Measurements from ENCODE around the gene DIP2C.

The DIP2C gene

DNA sequence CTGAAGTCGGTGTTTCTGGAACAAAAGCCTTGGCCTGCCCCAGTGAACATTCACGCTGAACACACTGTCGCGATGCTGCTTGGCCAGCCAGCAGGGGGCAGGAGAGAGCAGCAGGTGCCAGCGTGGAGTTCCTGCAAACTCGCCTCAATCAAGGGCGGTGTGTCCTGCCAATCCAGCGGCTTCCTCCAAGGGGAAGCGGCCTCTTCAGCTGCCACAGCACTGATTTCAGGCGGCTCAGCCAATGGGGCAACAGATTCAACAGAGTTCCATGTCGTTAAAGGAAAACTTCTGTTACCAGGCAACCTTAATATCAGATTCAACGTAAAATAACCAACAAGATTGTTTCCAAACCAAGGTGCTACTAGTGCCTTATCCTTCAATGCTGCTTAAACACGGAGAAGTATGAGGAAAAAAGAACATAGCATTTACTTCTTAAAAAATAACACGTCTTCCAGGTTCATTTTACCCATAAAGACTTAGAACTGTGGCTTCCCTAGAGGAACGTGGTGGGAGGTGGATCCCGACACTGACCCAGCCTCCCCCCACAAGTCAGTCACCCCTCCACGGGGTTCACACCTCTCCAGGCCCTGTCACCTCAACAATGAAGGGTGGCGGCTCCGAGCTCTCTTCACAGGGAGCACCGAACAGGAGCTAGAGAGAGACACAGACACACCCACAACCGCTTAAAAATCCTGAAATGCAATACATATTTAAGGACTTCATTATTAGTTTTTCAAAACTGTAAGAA, 178.2 kb downstream of the DIP2C start:
- DNase-seq, result peak; percentile 86 to 89

DNA sequence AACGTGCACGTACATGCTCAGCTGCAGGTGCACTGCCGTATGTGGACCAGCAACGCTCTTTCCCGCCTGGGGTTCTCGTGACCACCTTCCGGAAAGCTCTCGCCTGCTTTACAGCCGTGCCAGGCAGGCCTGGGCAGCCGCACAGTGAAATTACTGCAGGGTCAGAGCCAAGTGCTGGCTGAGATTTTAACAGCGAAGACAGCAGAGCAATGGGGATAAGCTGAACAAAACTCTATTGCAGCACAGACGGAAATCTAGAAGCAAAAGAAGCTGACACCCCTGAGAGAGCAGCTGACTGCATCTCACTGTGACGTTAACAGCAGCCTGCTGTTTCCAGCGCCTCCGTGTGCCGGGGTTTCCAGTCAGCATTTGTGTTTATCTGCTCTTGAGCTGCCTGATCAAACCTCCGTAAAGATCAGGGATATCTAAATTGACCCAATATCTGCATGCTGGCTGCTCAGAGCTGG, 179.0 kb downstream of the DIP2C start:
- DNase-seq, result no peak

GRCh38 chr10:509361-510102, 179.9 kb downstream of the DIP2C start:
- no peak for DNase-seq

DNA sequence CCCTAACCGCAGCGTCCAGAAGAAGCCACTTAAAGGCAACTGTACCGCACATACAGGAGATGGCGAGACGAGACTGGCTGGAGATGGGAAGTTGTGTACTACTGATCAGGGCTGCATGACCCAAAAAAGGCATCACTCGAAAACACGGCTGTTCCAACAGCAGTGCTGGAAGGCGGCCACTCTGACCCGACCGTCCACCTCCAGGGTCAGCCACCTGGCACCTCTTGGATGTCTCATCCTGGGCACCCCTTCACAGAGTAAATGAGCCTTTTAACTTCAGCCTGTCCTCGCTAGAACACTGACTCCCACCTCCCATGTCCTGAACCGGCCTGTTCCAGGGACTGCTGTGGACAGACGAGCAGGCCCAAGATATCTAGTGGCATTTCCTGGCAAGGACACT, 180.7 kb downstream of the DIP2C start:
- DNase-seq, result no peak

GRCh38 chr10:507908-508444, 181.5 kb downstream of the DIP2C start:
- DNase-seq, result no peak

- no peak for DNase-seq
Observed at GRCh38 chr10:507355-507699, 182.1 kb downstream of the DIP2C start.

- DNase-seq, result no peak
Observed at GRCh38 chr10:506451-507354, 182.8 kb downstream of the DIP2C start.

DNA sequence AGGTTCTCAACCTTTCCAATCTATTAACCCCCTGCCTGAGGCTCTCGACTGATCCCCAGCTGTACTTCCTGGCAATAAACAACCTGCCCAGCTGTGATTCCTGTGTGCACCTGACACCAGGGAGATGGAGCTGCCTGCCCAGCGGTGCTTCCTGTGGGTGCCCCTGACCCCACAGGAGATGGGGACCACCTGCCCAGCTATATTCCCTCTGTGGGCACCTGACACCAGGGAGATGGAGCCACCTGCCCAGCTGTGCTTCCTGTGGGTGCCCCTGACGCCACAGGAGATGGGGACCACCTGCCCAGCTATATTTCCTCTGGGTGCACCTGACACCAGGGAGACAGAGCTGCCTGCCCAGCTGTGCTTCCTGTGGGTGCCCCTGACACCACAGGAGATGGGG, 184.0 kb downstream of the DIP2C start:
- DNase-seq, result no peak

GRCh38 chr10:504806-505205, 184.7 kb downstream of the DIP2C start:
- DNase-seq, result no peak

GRCh38 chr10:504121-504611, 185.3 kb downstream of the DIP2C start:
- DNase-seq, result no peak

- DNase-seq, result no peak
Observed at GRCh38 chr10:501596-501995, 187.9 kb downstream of the DIP2C start.

DNA sequence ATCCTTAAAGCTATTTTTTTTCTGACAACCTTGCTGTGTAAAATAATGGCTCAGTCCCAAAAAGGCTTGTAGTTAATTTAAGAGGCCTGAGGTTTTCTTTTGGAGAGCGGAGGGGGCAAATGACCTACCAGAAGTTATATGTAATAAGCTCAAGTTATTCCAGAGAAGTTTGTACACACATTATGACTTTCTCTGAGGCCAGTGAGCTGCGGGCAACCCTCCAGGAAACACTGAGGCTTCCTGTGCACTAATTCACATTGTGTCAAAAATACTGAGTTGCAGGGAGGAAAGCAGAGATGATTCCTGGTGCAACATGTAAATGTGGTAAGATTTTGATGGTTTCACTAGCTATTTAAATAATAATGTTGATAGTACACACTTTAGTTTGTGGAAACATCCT, 188.6 kb downstream of the DIP2C start:
- no peak for DNase-seq

DNA sequence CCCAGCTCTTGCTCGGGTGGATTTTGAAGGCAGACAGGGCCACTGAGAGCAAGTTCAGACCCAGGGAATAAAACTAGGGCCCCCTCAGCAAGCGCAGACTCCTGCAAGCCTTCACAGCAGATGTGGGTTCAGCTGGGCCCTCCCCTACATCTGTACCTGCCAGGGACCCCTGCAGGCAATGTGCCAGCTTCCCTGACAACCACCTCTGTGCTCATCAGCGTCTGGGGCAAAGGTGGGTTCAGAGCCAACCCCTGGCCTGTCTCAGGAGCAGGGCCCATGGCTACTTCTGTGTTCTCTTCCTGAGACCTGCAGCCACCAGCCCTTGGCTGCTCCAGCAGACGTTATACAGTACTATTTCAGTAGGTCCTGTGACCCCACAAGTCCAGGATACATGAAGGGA, 189.5 kb downstream of the DIP2C start:
- DNase-seq, result no peak

- DNase-seq, result no peak
Observed at GRCh38 chr10:498760-499435, 190.6 kb downstream of the DIP2C start.

GRCh38 chr10:497898-498451, 191.5 kb downstream of the DIP2C start:
- DNase-seq, result no peak

GRCh38 chr10:497289-497688, 192.2 kb downstream of the DIP2C start:
- DNase-seq, result no peak

GRCh38 chr10:494556-494955, 194.9 kb downstream of the DIP2C start:
- no peak for DNase-seq

DNA sequence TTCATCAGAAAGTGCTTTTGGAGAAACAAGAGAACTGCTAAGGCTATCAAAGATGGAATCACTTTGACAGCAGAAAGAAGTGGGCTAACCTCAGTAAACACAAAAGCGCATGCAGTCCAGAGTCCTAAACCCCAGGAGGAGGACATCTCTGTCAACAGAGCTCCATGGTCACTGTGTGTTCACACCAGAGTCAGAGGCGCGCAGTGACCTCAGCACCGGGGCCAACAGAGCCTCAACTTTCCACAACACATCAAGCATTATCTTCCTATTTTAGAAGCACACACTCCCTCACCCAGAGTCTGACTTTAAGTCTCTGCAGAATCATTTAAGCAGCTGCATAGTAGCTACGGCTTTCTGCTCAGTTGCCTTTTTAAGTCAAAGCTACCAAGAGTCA, 195.3 kb downstream of the DIP2C start:
- no peak for DNase-seq

DNA sequence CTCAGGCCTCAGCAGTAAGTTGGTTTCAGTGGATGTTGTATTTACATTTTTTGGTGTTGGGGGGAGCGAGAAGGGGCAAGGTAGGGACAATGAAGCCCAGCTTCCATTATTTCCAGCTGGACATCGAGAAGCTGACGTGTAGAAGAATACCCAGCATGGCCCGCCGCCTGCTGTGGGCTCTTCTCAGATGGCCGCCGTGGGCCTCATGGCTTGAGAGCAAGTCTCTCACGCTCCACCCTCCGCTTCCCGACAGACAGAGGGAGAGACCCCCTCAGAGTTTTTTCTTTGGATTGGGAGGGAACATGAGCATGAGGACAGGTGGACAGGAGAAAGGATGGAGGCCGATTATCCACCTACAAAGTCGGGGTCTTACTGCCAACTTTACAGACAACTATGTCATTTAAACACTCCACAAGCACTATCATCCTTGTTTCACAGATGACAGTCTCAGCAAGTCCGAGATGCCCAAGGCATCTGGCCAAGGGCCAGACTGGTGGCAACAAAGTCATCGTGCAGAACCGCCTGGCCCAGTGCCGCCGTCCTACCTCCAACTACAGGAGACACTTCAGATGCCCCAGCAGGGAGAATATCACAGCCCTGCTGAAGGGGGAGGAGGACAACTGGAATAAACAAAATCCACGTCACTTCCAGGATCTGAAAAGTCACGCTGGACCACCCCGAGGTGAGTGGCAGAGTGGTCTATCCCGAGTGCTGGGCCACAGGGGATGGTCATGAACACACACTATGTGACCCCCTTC, 195.9 kb downstream of the DIP2C start:
- DNase-seq, result no peak

DNA sequence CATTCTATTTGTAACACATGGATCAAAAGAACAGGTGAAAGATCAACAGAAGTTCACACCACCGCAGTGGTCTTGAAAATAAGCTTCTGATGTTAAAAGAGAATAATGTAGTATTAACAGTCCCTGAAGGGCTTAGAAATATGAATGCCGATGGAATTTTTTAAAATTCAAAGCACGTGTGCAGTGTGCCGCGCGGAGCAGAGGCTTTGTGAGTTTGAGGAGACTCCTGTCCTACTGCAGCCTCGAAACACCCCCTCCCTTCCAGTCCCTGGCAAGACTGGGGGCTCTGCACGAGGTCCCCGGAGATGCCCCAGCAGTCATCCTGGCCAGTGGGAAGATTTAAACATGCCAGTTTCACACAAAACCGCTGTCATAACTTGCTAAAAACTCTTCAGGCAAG, 196.6 kb downstream of the DIP2C start:
- no peak for DNase-seq
